MCF 10A (cell line): Measurements from ENCODE around the gene MGAT4B. TPM values are rescaled to one million over a fixed set of nuclear protein-coding genes. Genes with fewer than 3 reads are reported as not detected.
A peak's percentile ranks its signal among the peaks of the same experiment; 100 is the strongest.

ENCODE experiments used
- BruUV-seq: library from RNA; stranded (reverse); fragments of 400-500 nt; replicated peaks from 2 replicates; lab custom pipeline; 2021; lab: Mats Ljungman, UMichigan
- CTCF ChIA-PET: fragments of 300-600 bp; sonication (Branson Sonifier 250); formaldehyde crosslinking; extraction: SDS; loops from one replicate; lab custom pipeline; 2021; ENCODE audit warnings: antibody characterized with exemption, inconsistent platforms; lab: Yijun Ruan, JAX
- POLR2A ChIA-PET: fragments of 300-600, 350-650 bp; sonication (Branson Sonifier 250); formaldehyde crosslinking; extraction: SDS; loops from one replicate; lab custom pipeline; 2020; ENCODE audit warnings: antibody characterized with exemption, inconsistent platforms; lab: Yijun Ruan, JAX
- DNase-seq: peaks from one replicate; pipeline ENCODE4 v3.0.0-alpha.2; 2018; ENCODE audit not compliant: unreplicated experiment
- H3K27ac Mint-ChIP-seq: one replicate; pipeline ENCODE4 v1.8.0; 2022; ENCODE audit warnings: mild to moderate bottlenecking, low read depth, mixed read lengths; ENCODE audit not compliant: unreplicated experiment
- H3K27me3 Mint-ChIP-seq: one replicate; pipeline ENCODE4 v1.8.0; 2022; ENCODE audit warnings: mixed read lengths; ENCODE audit not compliant: insufficient read depth, unreplicated experiment
- H3K36me3 Mint-ChIP-seq: one replicate; pipeline ENCODE4 v1.8.0; 2022; ENCODE audit warnings: mild to moderate bottlenecking, moderate library complexity, mixed read lengths; ENCODE audit not compliant: insufficient read depth, unreplicated experiment
- H3K4me1 Mint-ChIP-seq: one replicate; pipeline ENCODE4 v1.8.0; 2022; ENCODE audit warnings: mixed read lengths; ENCODE audit not compliant: insufficient read depth, unreplicated experiment
- H3K4me3 Mint-ChIP-seq: one replicate; pipeline ENCODE4 v1.8.0; 2022; ENCODE audit warnings: mild to moderate bottlenecking, moderate library complexity, mixed read lengths; ENCODE audit not compliant: unreplicated experiment
- H3K9me3 Mint-ChIP-seq: one replicate; pipeline ENCODE4 v1.8.0; 2022; ENCODE audit warnings: mixed read lengths; ENCODE audit not compliant: unreplicated experiment
- CTCF ChIP-seq: fragments of 200-600 bp; IDR thresholded peaks from one replicate; pipeline ENCODE4 v1.8.0; 2022; ENCODE audit warnings: antibody characterized with exemption, mild to moderate bottlenecking; ENCODE audit not compliant: unreplicated experiment
- intact Hi-C: fragments of 100-400 bp; cut with micrococcal nuclease; formaldehyde crosslinking; loops from 2 replicates; pipeline ENCODE4 v1.14.1; 2022
- total RNA-seq: library from RNA; stranded (reverse); gene quantifications from 2 replicates; pipeline ENCODE4 v1.2.3, GENCODE V29; 2022

MGAT4B gene
- total RNA-seq, 1 experiment from 2014 or later: 153 TPM

GRCh38 chr5:179841621-179842020, 35.0 kb upstream of the MGAT4B start:
- Mint-ChIP-seq H3K4me1 (no peaks in the 10 kb centered on the region), H3K9me3 (peaks cover 7% of the 10 kb centered on the region), H3K27ac (no peak overlapping the region), H3K4me3 (no peak overlapping the region), H3K36me3 (peaks cover 59% of the 10 kb centered on the region), H3K27me3 (no peaks in the 10 kb centered on the region)
- ChIA-PET CTCF (no interaction called here), POLR2A (interaction anchor here (0.5 to 1.9 kb wide), 4 partner anchors 9 to 23 kb away, joined by 3 to 5 read pairs (median 3); no protein-coding TSS in a partner anchor)
- no TSS peak for BruUV-seq
- intact Hi-C loops: no loop called here
- no peak for DNase-seq
- TF ChIP-seq CTCF: no peak

- ChIA-PET POLR2A (interaction anchor here (0.5 to 1.9 kb wide), 3 partner anchors 10 to 22 kb away, joined by 3 to 5 read pairs (median 3); no protein-coding TSS in a partner anchor), CTCF (no interaction called here)
- intact Hi-C loops: no loop called here
- H3K4me3 Mint-ChIP-seq: no peak overlapping the region
- DNase-seq: no peak
- H3K27ac Mint-ChIP-seq: peak overlapping the region; percentile 51
- no TSS peak for BruUV-seq
- H3K36me3 Mint-ChIP-seq: peaks cover 68% of the 10 kb centered on the region
- no peaks in the 10 kb centered on the region for H3K4me1 Mint-ChIP-seq
- no peak for TF ChIP-seq CTCF
- peaks cover 7% of the 10 kb centered on the region for H3K9me3 Mint-ChIP-seq
- no peaks in the 10 kb centered on the region for H3K27me3 Mint-ChIP-seq
Measured at GRCh38 chr5:179840766-179841165, 34.1 kb upstream of the MGAT4B start.

- intact Hi-C loops: no loop called here
- no peak for DNase-seq
- ChIA-PET POLR2A (interaction anchor here (0.7 to 1.3 kb wide), 3 partner anchors 14 to 21 kb away, joined by 3 read pairs; no protein-coding TSS in a partner anchor), CTCF (no interaction called here)
- Mint-ChIP-seq H3K4me3 (no peak overlapping the region), H3K36me3 (peaks cover 72% of the 10 kb centered on the region), H3K4me1 (no peaks in the 10 kb centered on the region), H3K27ac (peak overlapping the region; percentile 51), H3K9me3 (peaks cover 7% of the 10 kb centered on the region), H3K27me3 (no peaks in the 10 kb centered on the region)
- no TSS peak for BruUV-seq
- no peak for TF ChIP-seq CTCF
Measured at GRCh38 chr5:179840321-179840720, 33.7 kb upstream of the MGAT4B start.

- Mint-ChIP-seq H3K9me3 (peaks cover under 1% of the 10 kb centered on the region), H3K4me3 (no peak overlapping the region), H3K36me3 (peaks cover 80% of the 10 kb centered on the region), H3K27me3 (no peaks in the 10 kb centered on the region), H3K27ac (no peak overlapping the region), H3K4me1 (no peaks in the 10 kb centered on the region)
- CTCF ChIA-PET: interaction anchor here (0.7 kb wide), 1 partner anchor 1176 kb away, joined by 3 read pairs; no protein-coding TSS in a partner anchor
- DNase-seq: no peak
- POLR2A ChIA-PET: interaction anchor here (0.7 to 1.3 kb wide), 3 partner anchors 14 to 43 kb away, joined by 3 read pairs; no protein-coding TSS in a partner anchor
- intact Hi-C loops: no loop called here
- no TSS peak for BruUV-seq
- TF ChIP-seq CTCF: no peak
Measured at GRCh38 chr5:179839328-179840256, 32.9 kb upstream of the MGAT4B start.
